Stomach smooth muscle (tissue), 2 donors: Measurements from ENCODE around the gene MBD4.

ENCODE experiments used
- H3K27ac ChIP-seq: one replicate; pipeline ENCODE4 v1.7.0; 2013; ENCODE audit warnings: mild to moderate bottlenecking, low read length, inconsistent platforms
- H3K27me3 ChIP-seq, 2 donors: one replicate each; pipeline ENCODE4 v1.7.0; 2013; ENCODE audit warnings: low read length in 2 of 2; ENCODE audit not compliant: insufficient read depth in 2 of 2, control insufficient read depth in 1 of 2
- H3K36me3 ChIP-seq, 2 donors: one replicate each; pipeline ENCODE4 v1.7.0; 2013; ENCODE audit warnings: low read length in 2 of 2; ENCODE audit not compliant: control insufficient read depth in 2 of 2, insufficient read depth in 2 of 2
- H3K4me1 ChIP-seq: one replicate; pipeline ENCODE4 v1.7.0; 2013; ENCODE audit warnings: low read length; ENCODE audit not compliant: control insufficient read depth, insufficient read depth
- H3K4me3 ChIP-seq, 2 donors: one replicate each; pipeline ENCODE4 v1.7.0; 2013; ENCODE audit warnings: low read length in 2 of 2
- H3K9ac ChIP-seq, 2 donors: one replicate each; pipeline ENCODE4 v1.7.0; 2013; ENCODE audit warnings: low read length in 2 of 2, mild to moderate bottlenecking in 1 of 2
- H3K9me3 ChIP-seq, 2 donors: one replicate each; pipeline ENCODE4 v1.7.0; 2013; ENCODE audit warnings: low read length in 2 of 2; ENCODE audit not compliant: control insufficient read depth in 2 of 2
- donor health status: healthy.
- donor health status: Pancreatic carcinoma.

MBD4 gene

GRCh38 chr3:129462361-129462968, 22.7 kb upstream of the MBD4 start:
- Histone ChIP-seq H3K4me3 (no peak overlapping the region), H3K27me3 (no peaks in the 10 kb centered on the region), H3K36me3 (peaks cover 10 to 25% of the 10 kb centered on the region in 2 donors), H3K4me1 (no peaks in the 10 kb centered on the region), H3K9ac (no peak overlapping the region), H3K27ac (no peak overlapping the region), H3K9me3 (no peaks in the 10 kb centered on the region)

- H3K27me3 ChIP-seq = no peaks in the 10 kb centered on the region
- no peak overlapping the region for H3K27ac ChIP-seq
- H3K9ac ChIP-seq = no peak overlapping the region
- no peak overlapping the region for H3K4me3 ChIP-seq
- no peaks in the 10 kb centered on the region for H3K9me3 ChIP-seq
- peaks cover 15 to 26% of the 10 kb centered on the region in 2 donors for H3K36me3 ChIP-seq
- no peaks in the 10 kb centered on the region for H3K4me1 ChIP-seq
Observed at GRCh38 chr3:129461461-129462146, 21.9 kb upstream of the MBD4 start.

- Histone ChIP-seq H3K36me3 (peaks cover 15 to 28% of the 10 kb centered on the region in 2 donors), H3K9ac (no peak overlapping the region), H3K4me1 (no peaks in the 10 kb centered on the region), H3K27me3 (no peaks in the 10 kb centered on the region), H3K9me3 (no peaks in the 10 kb centered on the region), H3K27ac (no peak overlapping the region), H3K4me3 (no peak overlapping the region)
Observed at GRCh38 chr3:129461022-129461421, 21.3 kb upstream of the MBD4 start.

- no peak overlapping the region for H3K9ac ChIP-seq
- H3K9me3 ChIP-seq = no peaks in the 10 kb centered on the region
- H3K27me3 ChIP-seq = no peaks in the 10 kb centered on the region
- no peak overlapping the region for H3K27ac ChIP-seq
- H3K4me1 ChIP-seq = no peaks in the 10 kb centered on the region
- H3K36me3 ChIP-seq = peaks cover 15 to 29% of the 10 kb centered on the region in 2 donors
- H3K4me3 ChIP-seq = no peak overlapping the region
Observed at GRCh38 chr3:129460572-129460971, 20.8 kb upstream of the MBD4 start.

- no peaks in the 10 kb centered on the region for H3K4me1 ChIP-seq
- no peak overlapping the region for H3K27ac ChIP-seq
- H3K9ac ChIP-seq = no peak overlapping the region
- H3K4me3 ChIP-seq = no peak overlapping the region
- no peaks in the 10 kb centered on the region for H3K9me3 ChIP-seq
- H3K27me3 ChIP-seq = no peaks in the 10 kb centered on the region
- peaks cover 15 to 29% of the 10 kb centered on the region in 2 donors for H3K36me3 ChIP-seq
Observed at GRCh38 chr3:129460155-129460554, 20.4 kb upstream of the MBD4 start.

- Histone ChIP-seq H3K9ac (no peak overlapping the region), H3K9me3 (no peaks in the 10 kb centered on the region), H3K4me1 (no peaks in the 10 kb centered on the region), H3K27me3 (no peaks in the 10 kb centered on the region), H3K27ac (no peak overlapping the region), H3K4me3 (no peak overlapping the region), H3K36me3 (peaks cover 25 to 37% of the 10 kb centered on the region in 2 donors)
Observed at GRCh38 chr3:129453732-129454131, 14.0 kb upstream of the MBD4 start.

GRCh38 chr3:129449279-129450115, 9.7 kb upstream of the MBD4 start:
- no peaks in the 10 kb centered on the region for H3K4me1 ChIP-seq
- H3K9me3 ChIP-seq = no peaks in the 10 kb centered on the region
- no peak overlapping the region for H3K27ac ChIP-seq
- no peak overlapping the region for H3K4me3 ChIP-seq
- H3K9ac ChIP-seq = no peak overlapping the region
- H3K36me3 ChIP-seq = peaks cover 11 to 27% of the 10 kb centered on the region in 2 donors
- H3K27me3 ChIP-seq = no peaks in the 10 kb centered on the region

GRCh38 chr3:129448186-129448895, 8.6 kb upstream of the MBD4 start:
- H3K27ac ChIP-seq = no peak overlapping the region
- H3K9ac ChIP-seq = no peak overlapping the region
- H3K9me3 ChIP-seq = no peaks in the 10 kb centered on the region
- peaks cover 8 to 16% of the 10 kb centered on the region in 2 donors for H3K36me3 ChIP-seq
- H3K4me3 ChIP-seq = no peak overlapping the region
- H3K27me3 ChIP-seq = no peaks in the 10 kb centered on the region
- no peaks in the 10 kb centered on the region for H3K4me1 ChIP-seq

- H3K27me3 ChIP-seq = no peaks in the 10 kb centered on the region
- no peaks in the 10 kb centered on the region for H3K9me3 ChIP-seq
- H3K4me3 ChIP-seq = no peak overlapping the region
- peaks cover 2% of the 10 kb centered on the region for H3K4me1 ChIP-seq
- no peak overlapping the region for H3K27ac ChIP-seq
- peaks cover 0 to 3% of the 10 kb centered on the region in 2 donors for H3K36me3 ChIP-seq
- H3K9ac ChIP-seq = no peak overlapping the region
Observed at GRCh38 chr3:129446926-129447325, 7.2 kb upstream of the MBD4 start.

GRCh38 chr3:129445471-129445870, 5.7 kb upstream of the MBD4 start:
- Histone ChIP-seq H3K4me3 (no peak overlapping the region), H3K36me3 (no peaks in the 10 kb centered on the region), H3K9me3 (no peaks in the 10 kb centered on the region), H3K27ac (no peak overlapping the region), H3K27me3 (no peaks in the 10 kb centered on the region), H3K4me1 (peaks cover 14% of the 10 kb centered on the region), H3K9ac (no peak overlapping the region)
